ENCODE measurements around the gene CNIH1. TPM values are rescaled to one million over a fixed set of nuclear protein-coding genes. Genes with fewer than 3 reads are reported as not detected.

The CNIH1 gene
- total and polyA plus RNA-seq, 5 donors from 2014 or later = 40.5 to 112 (median 94.5) TPM

GRCh38 chr14:54425537-54426274 is 15.5 kb downstream of the CNIH1 start:
- H3K27me3 ChIP-seq (ENCODE audit: control insufficient read depth, insufficient read depth, low read length) = no peaks in the 10 kb centered on the region
- H3K4me1 ChIP-seq (ENCODE audit: control insufficient read depth, insufficient read depth, low read length, poor library complexity, severe bottlenecking) = no peaks in the 10 kb centered on the region
- H3K36me3 ChIP-seq (ENCODE audit: control insufficient read depth, insufficient read depth, low read length) = peaks cover 49% of the 10 kb centered on the region
- Mint-ChIP-seq H3K36me3 (peaks cover 26% of the 10 kb centered on the region), H3K27me3 (no peaks in the 10 kb centered on the region), H3K4me1 (peaks cover 0 to 11% (median 5%) of the 10 kb centered on the region in 4 donors), H3K9me3 (no peaks in the 10 kb centered on the region), H3K27ac (no peak overlapping the region), H3K4me3 (no peak overlapping the region)
- ATAC-seq (ENCODE audit: low read depth in 2 of 2) (no peak), DNase-seq (no peak)
- H3K4me3 ChIP-seq (ENCODE audit: low read depth, low read length) = no peak overlapping the region
- no peaks in the 10 kb centered on the region for H3K9me3 ChIP-seq (ENCODE audit: control insufficient read depth in 2 of 2, low read length in 2 of 2)
- H3K27ac ChIP-seq (ENCODE audit: insufficient read depth, low read length, poor library complexity, severe bottlenecking) = no peak overlapping the region

DNA sequence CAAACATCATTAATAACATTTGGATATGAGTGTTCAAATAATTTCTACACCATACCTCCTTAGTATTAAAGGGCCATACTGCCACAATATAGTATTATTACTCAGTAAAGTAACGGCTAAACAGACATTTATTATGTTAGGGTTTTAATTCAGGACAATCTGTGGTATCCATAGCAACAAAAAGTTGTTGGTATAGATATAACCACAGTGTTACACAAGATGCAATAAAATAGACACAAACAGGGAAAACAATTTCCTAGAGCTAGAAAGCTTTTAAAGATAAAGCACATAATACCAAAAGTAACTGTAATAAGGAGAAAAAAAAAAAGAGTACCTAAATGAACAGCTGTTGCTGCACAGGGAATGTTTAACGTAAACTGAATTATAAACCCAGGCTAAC is 16.1 kb downstream of the CNIH1 start:
- DNase-seq = no peak
- Mint-ChIP-seq H3K36me3 (peaks cover 26% of the 10 kb centered on the region), H3K27me3 (no peaks in the 10 kb centered on the region), H3K4me3 (no peak overlapping the region), H3K9me3 (no peaks in the 10 kb centered on the region), H3K4me1 (peaks cover 0 to 11% (median 8%) of the 10 kb centered on the region in 4 donors), H3K27ac (no peak overlapping the region)
- peaks cover 43% of the 10 kb centered on the region for H3K36me3 ChIP-seq (ENCODE audit: control insufficient read depth, insufficient read depth, low read length)
- H3K27me3 ChIP-seq (ENCODE audit: control insufficient read depth, insufficient read depth, low read length) = no peaks in the 10 kb centered on the region
- no peaks in the 10 kb centered on the region for H3K9me3 ChIP-seq (ENCODE audit: control insufficient read depth in 2 of 2, low read length in 2 of 2)
- no peak for ATAC-seq (ENCODE audit: low read depth in 2 of 2)
- no peak overlapping the region for H3K4me3 ChIP-seq (ENCODE audit: low read depth, low read length)
- H3K27ac ChIP-seq (ENCODE audit: insufficient read depth, low read length, poor library complexity, severe bottlenecking) = no peak overlapping the region
- H3K4me1 ChIP-seq (ENCODE audit: control insufficient read depth, insufficient read depth, low read length, poor library complexity, severe bottlenecking) = no peaks in the 10 kb centered on the region

DNA sequence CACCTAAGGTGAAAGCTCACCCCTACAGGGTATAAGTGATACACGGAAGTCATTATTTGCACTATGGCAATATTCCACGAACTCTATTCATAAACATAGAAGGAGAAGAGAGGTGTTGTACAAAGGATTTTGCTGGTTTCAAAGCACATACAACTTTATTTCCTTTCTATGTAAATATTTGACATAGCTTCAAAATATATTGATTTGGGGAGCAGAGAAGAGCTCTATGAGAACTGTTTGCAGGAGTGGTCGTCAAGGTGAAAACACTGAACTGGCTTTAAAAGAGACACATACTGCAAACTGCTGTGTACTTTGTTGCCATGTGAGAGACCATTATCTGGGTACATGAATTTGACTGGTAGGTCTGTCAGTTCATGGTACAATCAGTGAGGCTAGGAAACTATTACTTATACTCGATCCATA is 16.7 kb downstream of the CNIH1 start:
- Mint-ChIP-seq H3K27me3 (no peaks in the 10 kb centered on the region), H3K36me3 (peaks cover 26% of the 10 kb centered on the region), H3K27ac (peak overlapping the region in 1 of 3 donors; percentile 24), H3K4me1 (peaks cover 0 to 14% (median 10%) of the 10 kb centered on the region in 4 donors), H3K4me3 (no peak overlapping the region), H3K9me3 (no peaks in the 10 kb centered on the region)
- Histone ChIP-seq H3K36me3 (ENCODE audit: control insufficient read depth, insufficient read depth, low read length) (peaks cover 38% of the 10 kb centered on the region), H3K27ac (ENCODE audit: insufficient read depth, low read length, poor library complexity, severe bottlenecking) (no peak overlapping the region), H3K9me3 (ENCODE audit: control insufficient read depth in 2 of 2, low read length in 2 of 2) (no peaks in the 10 kb centered on the region), H3K4me3 (ENCODE audit: low read depth, low read length) (no peak overlapping the region), H3K27me3 (ENCODE audit: control insufficient read depth, insufficient read depth, low read length) (no peaks in the 10 kb centered on the region), H3K4me1 (ENCODE audit: control insufficient read depth, insufficient read depth, low read length, poor library complexity, severe bottlenecking) (no peaks in the 10 kb centered on the region)
- no peak for ATAC-seq (ENCODE audit: low read depth in 2 of 2)
- no peak for DNase-seq

DNA sequence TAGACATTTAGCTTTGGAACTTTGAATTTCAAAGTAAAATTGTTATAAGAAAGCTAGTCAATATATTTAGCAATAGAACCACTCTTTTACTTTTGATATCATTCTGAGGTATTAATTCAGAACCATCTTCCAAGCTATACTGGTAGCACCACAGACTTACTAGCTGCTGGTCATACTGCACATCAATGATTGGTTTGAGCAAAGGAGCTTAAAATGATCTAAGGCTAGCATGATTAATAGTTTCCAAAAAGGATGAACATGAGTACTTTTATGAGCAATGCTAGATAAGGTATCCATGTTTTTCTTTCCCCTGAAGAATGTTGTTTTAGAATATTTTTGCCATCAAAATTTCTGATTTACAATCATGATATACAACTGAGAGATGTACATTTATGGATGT is 17.2 kb downstream of the CNIH1 start:
- Histone ChIP-seq H3K4me1 (ENCODE audit: control insufficient read depth, insufficient read depth, low read length, poor library complexity, severe bottlenecking) (no peaks in the 10 kb centered on the region), H3K27ac (ENCODE audit: insufficient read depth, low read length, poor library complexity, severe bottlenecking) (no peak overlapping the region), H3K9me3 (ENCODE audit: control insufficient read depth in 2 of 2, low read length in 2 of 2) (no peaks in the 10 kb centered on the region), H3K36me3 (ENCODE audit: control insufficient read depth, insufficient read depth, low read length) (peaks cover 34% of the 10 kb centered on the region), H3K4me3 (ENCODE audit: low read depth, low read length) (no peak overlapping the region), H3K27me3 (ENCODE audit: control insufficient read depth, insufficient read depth, low read length) (no peaks in the 10 kb centered on the region)
- no peak overlapping the region for H3K4me3 Mint-ChIP-seq
- no peak for DNase-seq
- ATAC-seq (ENCODE audit: low read depth in 2 of 2) = no peak
- H3K36me3 Mint-ChIP-seq = peaks cover 26% of the 10 kb centered on the region
- no peaks in the 10 kb centered on the region for H3K27me3 Mint-ChIP-seq
- no peaks in the 10 kb centered on the region for H3K9me3 Mint-ChIP-seq
- H3K27ac Mint-ChIP-seq = peak overlapping the region in 1 of 3 donors; percentile 24
- H3K4me1 Mint-ChIP-seq = peaks cover 0 to 18% (median 10%) of the 10 kb centered on the region in 4 donors

GRCh38 chr14:54420478-54421142 is 20.6 kb downstream of the CNIH1 start:
- Mint-ChIP-seq H3K27me3 (no peaks in the 10 kb centered on the region), H3K9me3 (no peaks in the 10 kb centered on the region), H3K36me3 (peaks cover 9% of the 10 kb centered on the region), H3K27ac (peak overlapping the region in 2 of 3 donors; percentile 7 to 29), H3K4me1 (peaks cover 0 to 13% (median 10%) of the 10 kb centered on the region in 4 donors), H3K4me3 (no peak overlapping the region)
- Histone ChIP-seq H3K9me3 (ENCODE audit: control insufficient read depth in 2 of 2, low read length in 2 of 2) (no peaks in the 10 kb centered on the region), H3K27me3 (ENCODE audit: control insufficient read depth, insufficient read depth, low read length) (no peaks in the 10 kb centered on the region), H3K4me1 (ENCODE audit: control insufficient read depth, insufficient read depth, low read length, poor library complexity, severe bottlenecking) (no peaks in the 10 kb centered on the region), H3K36me3 (ENCODE audit: control insufficient read depth, insufficient read depth, low read length) (peaks cover 5% of the 10 kb centered on the region), H3K4me3 (ENCODE audit: low read depth, low read length) (no peak overlapping the region), H3K27ac (ENCODE audit: insufficient read depth, low read length, poor library complexity, severe bottlenecking) (no peak overlapping the region)
- ATAC-seq (ENCODE audit: low read depth in 2 of 2) = no peak
- no peak for DNase-seq

DNA sequence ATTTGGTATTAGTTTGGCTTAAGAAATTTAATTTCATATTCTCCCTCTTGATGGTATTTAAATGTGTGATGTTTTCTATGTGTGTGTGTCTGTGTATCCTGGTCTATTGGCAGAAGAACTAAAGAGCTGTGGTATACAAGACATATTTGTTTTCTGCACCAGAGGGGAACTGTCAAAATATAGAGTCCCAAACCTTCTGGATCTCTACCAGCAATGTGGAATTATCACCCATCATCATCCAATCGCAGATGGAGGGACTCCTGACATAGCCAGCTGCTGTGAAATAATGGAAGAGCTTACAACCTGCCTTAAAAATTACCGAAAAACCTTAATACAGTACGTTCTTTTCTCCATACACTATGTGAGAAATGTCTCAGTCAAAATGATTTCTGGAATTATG is 29.8 kb downstream of the CNIH1 start:
- no peak for DNase-seq
- no peak overlapping the region for H3K27ac ChIP-seq (ENCODE audit: insufficient read depth, low read length, poor library complexity, severe bottlenecking)
- no peak overlapping the region for H3K4me3 ChIP-seq (ENCODE audit: low read depth, low read length)
- H3K9me3 ChIP-seq (ENCODE audit: control insufficient read depth in 2 of 2, low read length in 2 of 2) = no peaks in the 10 kb centered on the region
- H3K4me1 Mint-ChIP-seq = no peaks in the 10 kb centered on the region
- H3K36me3 Mint-ChIP-seq = peaks cover 11% of the 10 kb centered on the region
- no peaks in the 10 kb centered on the region for H3K27me3 ChIP-seq (ENCODE audit: control insufficient read depth, insufficient read depth, low read length)
- no peaks in the 10 kb centered on the region for H3K4me1 ChIP-seq (ENCODE audit: control insufficient read depth, insufficient read depth, low read length, poor library complexity, severe bottlenecking)
- no peaks in the 10 kb centered on the region for H3K36me3 ChIP-seq (ENCODE audit: control insufficient read depth, insufficient read depth, low read length)
- H3K9me3 Mint-ChIP-seq = no peaks in the 10 kb centered on the region
- no peak overlapping the region for H3K4me3 Mint-ChIP-seq
- H3K27ac Mint-ChIP-seq = peak overlapping the region in 1 of 3 donors; percentile 66
- H3K27me3 Mint-ChIP-seq = no peaks in the 10 kb centered on the region
- no peak for ATAC-seq (ENCODE audit: low read depth in 2 of 2)

- H3K4me3 Mint-ChIP-seq = no peak overlapping the region
Measured at GRCh38 chr14:54410215-54410614, 31.0 kb downstream of the CNIH1 start.

More at GRCh38 chr14:54410215-54410614, 31.0 kb downstream of the CNIH1 start:
- no peak overlapping the region for H3K4me3 ChIP-seq (ENCODE audit: low read depth, low read length)
- no peaks in the 10 kb centered on the region for H3K9me3 ChIP-seq (ENCODE audit: control insufficient read depth in 2 of 2, low read length in 2 of 2)
- no peak overlapping the region for H3K27ac Mint-ChIP-seq
- ATAC-seq (ENCODE audit: low read depth in 2 of 2) (no peak), DNase-seq (no peak)
- no peaks in the 10 kb centered on the region for H3K27me3 Mint-ChIP-seq
- H3K27ac ChIP-seq (ENCODE audit: insufficient read depth, low read length, poor library complexity, severe bottlenecking) = no peak overlapping the region
- H3K36me3 ChIP-seq (ENCODE audit: control insufficient read depth, insufficient read depth, low read length) = no peaks in the 10 kb centered on the region
- H3K27me3 ChIP-seq (ENCODE audit: control insufficient read depth, insufficient read depth, low read length) = no peaks in the 10 kb centered on the region
- peaks cover 0 to 6% (median 0%) of the 10 kb centered on the region in 4 donors for H3K4me1 Mint-ChIP-seq
- no peaks in the 10 kb centered on the region for H3K9me3 Mint-ChIP-seq
- peaks cover 16% of the 10 kb centered on the region for H3K36me3 Mint-ChIP-seq
- H3K4me1 ChIP-seq (ENCODE audit: control insufficient read depth, insufficient read depth, low read length, poor library complexity, severe bottlenecking) = no peaks in the 10 kb centered on the region

All from CD4-positive, CD25-positive, alpha-beta regulatory T cell (primary cell).